HG02938 (cell line): ENCODE results near the gene COA3.

Experiments used
- ATAC-seq: cut with Tn5 transposase; IDR thresholded peaks from one replicate; pipeline ENCODE4 v1.9.1; 2021; ENCODE audit warnings: mild to moderate bottlenecking, moderate library complexity; ENCODE audit not compliant: unreplicated experiment

The COA3 gene

DNA sequence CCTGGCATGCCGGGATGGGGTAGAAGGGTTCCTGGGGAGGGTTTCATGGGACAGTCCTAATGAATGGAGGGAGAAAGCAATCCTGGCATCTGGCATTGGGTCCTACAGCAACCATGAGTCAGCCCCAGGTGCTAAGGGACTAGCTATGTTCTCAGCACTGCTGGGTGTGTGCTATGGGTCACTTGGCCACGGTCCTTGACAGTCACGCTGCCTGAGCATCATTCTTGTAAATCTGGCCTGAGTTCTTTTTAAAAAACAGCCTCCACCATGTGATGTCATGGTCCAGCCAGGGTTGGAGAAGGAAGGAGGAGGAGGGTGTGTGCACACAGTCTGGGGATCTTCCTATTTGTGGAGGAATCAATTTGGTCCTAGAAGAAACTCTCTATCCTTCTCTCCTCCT is 43.7 kb downstream of the COA3 start:
- ATAC-seq = no peak

DNA sequence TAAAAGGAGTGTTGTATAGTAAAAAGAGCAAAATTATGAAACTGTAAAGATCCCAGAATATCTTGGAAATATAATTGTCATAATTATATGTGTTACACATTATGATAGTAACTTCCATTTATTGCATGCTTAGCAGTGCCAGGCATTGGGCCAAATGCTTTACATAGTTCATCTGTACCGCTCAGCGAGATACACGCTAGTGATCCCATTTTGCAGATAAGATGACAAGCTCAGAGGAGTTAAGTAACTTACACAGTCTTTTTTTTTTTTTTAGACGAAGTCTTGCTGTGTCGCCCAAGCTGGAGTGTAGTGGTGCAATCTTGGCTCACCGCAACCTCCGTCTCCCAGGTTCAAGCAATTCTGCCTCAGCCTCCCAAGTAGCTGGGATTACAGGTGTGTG is 46.9 kb downstream of the COA3 start:
- ATAC-seq = no peak

DNA sequence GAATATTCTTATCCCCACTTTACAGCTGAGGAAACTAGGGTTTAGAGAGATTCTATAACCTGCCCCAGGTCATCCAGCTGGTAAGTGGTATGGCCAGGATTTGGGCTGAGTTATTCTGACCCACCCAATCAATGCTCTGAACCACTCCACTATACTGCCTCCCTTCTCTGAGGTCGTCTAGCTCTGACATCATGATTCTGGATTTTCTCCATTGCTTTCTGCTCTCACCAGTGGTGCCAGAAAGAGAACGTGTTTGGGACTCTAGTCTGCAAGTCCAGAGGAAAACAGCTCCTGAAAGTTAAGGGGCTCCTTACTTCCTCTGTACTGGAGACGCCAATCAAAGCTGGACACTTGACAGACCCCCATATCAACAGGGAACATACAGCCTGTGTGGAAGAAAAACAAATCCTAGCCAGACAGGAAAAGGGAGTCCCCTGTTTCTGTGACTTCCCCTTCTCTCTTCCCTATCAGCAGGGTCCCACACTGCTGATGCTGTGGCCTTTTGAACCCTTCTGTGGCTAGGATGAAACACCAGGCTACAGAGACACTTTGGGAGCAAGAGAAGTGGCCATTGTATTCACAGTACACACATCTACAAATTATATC is 47.7 kb downstream of the COA3 start:
- ATAC-seq = no peak

DNA sequence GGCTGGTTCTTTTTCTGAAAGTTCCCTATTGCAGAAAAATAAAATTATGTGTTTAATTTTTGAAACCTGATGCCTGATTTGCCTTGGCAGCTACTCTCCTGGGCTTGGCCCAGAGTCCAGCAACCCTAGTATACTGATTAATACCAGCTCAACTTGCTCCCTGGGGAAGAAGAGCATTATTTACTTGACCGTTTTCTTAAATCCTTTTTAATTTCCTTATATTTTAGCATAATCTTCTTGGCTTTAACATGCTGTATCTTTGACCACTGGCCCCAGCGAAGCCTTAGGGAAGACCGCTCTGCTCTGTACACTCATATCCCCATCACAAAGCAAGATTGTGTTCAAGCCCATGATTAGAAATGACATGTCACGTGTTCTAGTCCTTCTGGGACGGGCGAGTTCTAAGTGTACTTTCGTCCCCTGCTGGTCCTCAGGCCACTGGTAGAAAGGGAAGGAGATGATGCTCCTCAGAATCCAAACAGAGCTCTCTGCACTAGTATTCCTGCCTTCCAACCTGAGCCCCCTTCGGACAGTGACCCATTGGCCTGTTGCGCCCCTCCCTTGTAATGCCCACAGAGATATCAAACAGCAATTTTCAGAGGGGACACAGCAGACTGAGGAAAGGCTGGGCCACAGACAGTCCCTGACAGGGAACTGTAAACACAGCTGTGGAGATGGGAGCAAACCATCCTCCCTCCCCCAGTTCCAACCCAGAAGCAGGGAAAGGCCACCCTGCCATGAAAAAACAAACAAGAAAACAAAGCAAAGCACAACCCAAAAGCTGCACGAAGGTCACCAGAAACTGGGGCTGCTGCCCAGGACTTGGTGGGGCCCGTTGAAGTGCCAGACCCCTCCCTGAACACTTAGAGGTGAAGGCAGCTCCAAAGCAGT is 49.4 kb downstream of the COA3 start:
- ATAC-seq = no peak

DNA sequence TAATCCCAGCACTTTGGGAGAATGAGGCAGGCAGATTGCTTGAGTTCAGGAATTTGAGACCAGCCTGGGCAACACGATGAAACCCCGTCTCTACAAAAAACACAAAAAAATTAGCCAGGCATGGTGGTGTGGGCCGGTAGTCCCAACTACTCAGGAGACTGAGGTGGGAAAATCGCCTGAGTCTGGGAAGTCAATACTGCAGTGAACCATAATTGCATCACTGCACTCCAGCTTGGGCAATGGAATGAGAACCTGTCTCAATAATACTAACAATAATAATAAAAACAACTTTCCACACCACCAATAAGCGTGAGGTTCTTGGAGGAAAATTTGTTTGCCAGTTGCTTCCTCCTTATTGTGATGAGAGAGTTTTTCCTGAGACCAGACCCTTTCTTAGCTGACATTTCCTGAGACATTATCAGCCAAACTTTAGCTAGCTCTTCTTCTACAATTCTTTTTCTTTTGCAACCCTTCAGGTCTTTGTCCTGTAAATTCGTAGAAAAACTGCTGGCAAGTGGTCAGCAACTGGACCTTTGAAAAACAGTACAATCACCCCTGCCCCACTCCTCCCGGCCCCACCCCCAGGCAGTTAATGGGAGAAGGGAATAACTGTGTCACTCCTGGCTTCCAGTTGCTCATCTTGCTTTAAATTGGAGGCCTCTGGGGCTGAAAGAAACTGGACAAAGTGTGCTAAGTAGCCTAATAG is 50.1 kb downstream of the COA3 start:
- ATAC-seq = no peak
